Left renal pelvis (tissue), 4 donors: Measurements from ENCODE around the gene BCO1. TPM values are rescaled to one million over a fixed set of nuclear protein-coding genes. Genes with fewer than 3 reads are reported as not detected.
A peak's percentile ranks its signal among the peaks of the same experiment; 100 is the strongest.

ENCODE experiments used
- DNase-seq, 4 donors: peaks; one replicate each; pipeline ENCODE4 v3.0.0-alpha.2; 2013; ENCODE audit warnings: low read depth in 4 of 4, low spot score in 3 of 4
- polyA plus RNA-seq, 4 donors: library from polyadenylated mRNA; unstranded; fragments of 120-200 nt; gene quantifications; one replicate each; pipeline ENCODE4 v1.2.1, GENCODE V29; 2013; ENCODE audit not compliant: insufficient read length in 4 of 4

The BCO1 gene
- polyA plus RNA-seq, 4 donors, result 2.0 to 2.6 (median 2.5) TPM; not detected in 1

GRCh38 chr16:81231014-81231413 lies 7.5 kb upstream of the BCO1 start:
- DNase-seq, result no peak

GRCh38 chr16:81232740-81233367 lies 5.6 kb upstream of the BCO1 start:
- DNase-seq, result no peak

GRCh38 chr16:81237282-81237681 lies 1.2 kb upstream of the BCO1 start:
- DNase-seq, result no peak

GRCh38 chr16:81237942-81238295 lies 570 bp upstream of the BCO1 start:
- no peak for DNase-seq

GRCh38 chr16:81239367-81240121 lies 1.1 kb downstream of the BCO1 start:
- DNase-seq, result no peak

- no peak for DNase-seq
Measured at GRCh38 chr16:81241706-81242105, 3.2 kb downstream of the BCO1 start.

- no peak for DNase-seq
Measured at GRCh38 chr16:81242977-81243618, 4.6 kb downstream of the BCO1 start.

- DNase-seq, result no peak
Measured at GRCh38 chr16:81243942-81244341, 5.5 kb downstream of the BCO1 start.

GRCh38 chr16:81251871-81252270 lies 13.4 kb downstream of the BCO1 start:
- no peak for DNase-seq

GRCh38 chr16:81253141-81253540 lies 14.7 kb downstream of the BCO1 start:
- DNase-seq, result no peak

GRCh38 chr16:81254922-81255526 lies 16.5 kb downstream of the BCO1 start:
- DNase-seq, result no peak

- no peak for DNase-seq
Measured at GRCh38 chr16:81259916-81260315, 21.4 kb downstream of the BCO1 start.

GRCh38 chr16:81261049-81261648 lies 22.7 kb downstream of the BCO1 start:
- no peak for DNase-seq

- peak; percentile 58 to 64 (median 61) for DNase-seq
Measured at GRCh38 chr16:81263470-81264220, 25.2 kb downstream of the BCO1 start.

- DNase-seq, result no peak
Measured at GRCh38 chr16:81264386-81264785, 25.9 kb downstream of the BCO1 start.

GRCh38 chr16:81265052-81265451 lies 26.6 kb downstream of the BCO1 start:
- no peak for DNase-seq

GRCh38 chr16:81265658-81266451 lies 27.4 kb downstream of the BCO1 start:
- peak in 2 of 4 donors; percentile 28 to 39 for DNase-seq

GRCh38 chr16:81266680-81267095 lies 28.2 kb downstream of the BCO1 start:
- no peak for DNase-seq

GRCh38 chr16:81268509-81268908 lies 30.0 kb downstream of the BCO1 start:
- no peak for DNase-seq
